Activated naive CD8-positive, alpha-beta T cell treated with anti-CD3 and anti-CD28 coated beads for 36 hours (primary cell): ENCODE data around the gene SLC7A5. TPM values are rescaled to one million over a fixed set of nuclear protein-coding genes. Genes with fewer than 3 reads are reported as not detected.
"Not testable (repeated sequence)": the region's sequence is repeated elsewhere in the genome, so short reads cannot be mapped to it uniquely, and the experiment has no call there.

Source experiments
- DNase-seq: peaks from one replicate; pipeline ENCODE4 v3.0.0; 2021
- H3K27ac Mint-ChIP-seq: one replicate; pipeline ENCODE4 v1.8.0; 2022; ENCODE audit warnings: mild to moderate bottlenecking, moderate library complexity, mixed read lengths
- H3K27me3 Mint-ChIP-seq: one replicate; pipeline ENCODE4 v1.8.0; 2022; ENCODE audit warnings: mild to moderate bottlenecking, mixed read lengths
- H3K36me3 Mint-ChIP-seq: one replicate; pipeline ENCODE4 v1.8.0; 2021; ENCODE audit warnings: mild to moderate bottlenecking, mixed read lengths
- H3K4me1 Mint-ChIP-seq: one replicate; pipeline ENCODE4 v1.8.0; 2021; ENCODE audit warnings: mixed read lengths
- H3K4me3 Mint-ChIP-seq: one replicate; pipeline ENCODE4 v1.8.0; 2022; ENCODE audit warnings: mild to moderate bottlenecking, moderate library complexity, mixed read lengths
- H3K9me3 Mint-ChIP-seq: one replicate; pipeline ENCODE4 v1.8.0; 2022; ENCODE audit warnings: mixed read lengths
- total RNA-seq, 2 experiments: library from RNA; stranded (reverse); gene quantifications; one replicate each; pipeline ENCODE4 v1.2.3, GENCODE V29; 2021

Gene SLC7A5
- 100 to 1,000 TPM; 298 to 301 TPM for total RNA-seq

- Mint-ChIP-seq H3K4me1 (peaks cover 50% of the 10 kb centered on the region), H3K4me3 (peak within 1 kb of the TSS; percentile 92), H3K36me3 (peaks cover 41% of the 10 kb centered on the region), H3K27ac (peak within 1 kb of the TSS; percentile 98)
- H3K9me3 Mint-ChIP-seq, H3K27me3 Mint-ChIP-seq: not testable (repeated sequence)
- DNase-seq, result peak; percentile 92
These were observed at the start of gene SLC7A5 for GRCh38 chr16:87869061-87869878. SLC7A5 (minus strand) TSS chr16:87869507; CDS start chr16:87869422, 85 bp downstream.

GRCh38 chr16:87918338-87918737 lies 49.0 kb upstream of the SLC7A5 start:
- H3K9me3 Mint-ChIP-seq, result no peaks in the 10 kb centered on the region
- no peaks in the 10 kb centered on the region for H3K4me1 Mint-ChIP-seq
- no peak overlapping the region for H3K27ac Mint-ChIP-seq
- H3K27me3 Mint-ChIP-seq, result no peaks in the 10 kb centered on the region
- DNase-seq, result no peak
- no peaks in the 10 kb centered on the region for H3K36me3 Mint-ChIP-seq
- H3K4me3 Mint-ChIP-seq, result no peak overlapping the region

GRCh38 chr16:87917503-87917902 lies 48.2 kb upstream of the SLC7A5 start:
- Mint-ChIP-seq H3K36me3 (no peaks in the 10 kb centered on the region), H3K4me3 (no peak overlapping the region), H3K4me1 (peaks cover 1% of the 10 kb centered on the region), H3K9me3 (no peaks in the 10 kb centered on the region), H3K27ac (no peak overlapping the region), H3K27me3 (peaks cover 2% of the 10 kb centered on the region)
- no peak for DNase-seq

GRCh38 chr16:87914812-87915211 lies 45.5 kb upstream of the SLC7A5 start:
- DNase-seq, result no peak
- no peaks in the 10 kb centered on the region for H3K36me3 Mint-ChIP-seq
- H3K4me3 Mint-ChIP-seq, result no peak overlapping the region
- no peaks in the 10 kb centered on the region for H3K9me3 Mint-ChIP-seq
- peaks cover 3% of the 10 kb centered on the region for H3K4me1 Mint-ChIP-seq
- peaks cover 4% of the 10 kb centered on the region for H3K27me3 Mint-ChIP-seq
- no peak overlapping the region for H3K27ac Mint-ChIP-seq

- DNase-seq, H3K9me3 Mint-ChIP-seq, H3K27ac Mint-ChIP-seq, H3K27me3 Mint-ChIP-seq, H3K36me3 Mint-ChIP-seq, H3K4me3 Mint-ChIP-seq, H3K4me1 Mint-ChIP-seq: not testable (repeated sequence)
These were observed 44.9 kb upstream of the SLC7A5 start for GRCh38 chr16:87914021-87914725.

GRCh38 chr16:87912691-87913090 lies 43.4 kb upstream of the SLC7A5 start:
- DNase-seq, H3K36me3 Mint-ChIP-seq, H3K9me3 Mint-ChIP-seq, H3K27ac Mint-ChIP-seq, H3K4me1 Mint-ChIP-seq, H3K27me3 Mint-ChIP-seq, H3K4me3 Mint-ChIP-seq: not testable (repeated sequence)

- H3K9me3 Mint-ChIP-seq, H3K4me3 Mint-ChIP-seq, H3K27ac Mint-ChIP-seq, DNase-seq, H3K27me3 Mint-ChIP-seq, H3K36me3 Mint-ChIP-seq: not testable (repeated sequence)
- H3K4me1 Mint-ChIP-seq, result peaks cover 12% of the 10 kb centered on the region
These were observed 41.9 kb upstream of the SLC7A5 start for GRCh38 chr16:87911106-87911763.

- not testable (repeated sequence) for H3K27me3 Mint-ChIP-seq, H3K36me3 Mint-ChIP-seq, H3K4me3 Mint-ChIP-seq, H3K9me3 Mint-ChIP-seq
- Mint-ChIP-seq H3K27ac (peak overlapping the region; percentile 76), H3K4me1 (peaks cover 16% of the 10 kb centered on the region)
- DNase-seq, result peak; percentile 86
These were observed 40.1 kb upstream of the SLC7A5 start for GRCh38 chr16:87909203-87909935.

- H3K9me3 Mint-ChIP-seq, H3K27me3 Mint-ChIP-seq, H3K36me3 Mint-ChIP-seq, H3K4me3 Mint-ChIP-seq, H3K27ac Mint-ChIP-seq, DNase-seq: not testable (repeated sequence)
- H3K4me1 Mint-ChIP-seq, result peaks cover 25% of the 10 kb centered on the region
These were observed 38.8 kb upstream of the SLC7A5 start for GRCh38 chr16:87908101-87908500.

GRCh38 chr16:87905521-87905920 lies 36.2 kb upstream of the SLC7A5 start:
- H3K36me3 Mint-ChIP-seq, H3K27me3 Mint-ChIP-seq, H3K4me3 Mint-ChIP-seq, H3K9me3 Mint-ChIP-seq, DNase-seq, H3K27ac Mint-ChIP-seq: not testable (repeated sequence)
- peaks cover 24% of the 10 kb centered on the region for H3K4me1 Mint-ChIP-seq

GRCh38 chr16:87904963-87905362 lies 35.7 kb upstream of the SLC7A5 start:
- H3K27ac Mint-ChIP-seq, H3K36me3 Mint-ChIP-seq, H3K27me3 Mint-ChIP-seq, H3K4me3 Mint-ChIP-seq, H3K9me3 Mint-ChIP-seq, DNase-seq: not testable (repeated sequence)
- peaks cover 27% of the 10 kb centered on the region for H3K4me1 Mint-ChIP-seq

- H3K9me3 Mint-ChIP-seq, H3K36me3 Mint-ChIP-seq, H3K27me3 Mint-ChIP-seq, H3K4me3 Mint-ChIP-seq, DNase-seq: not testable (repeated sequence)
- Mint-ChIP-seq H3K27ac (peak overlapping the region; percentile 38), H3K4me1 (peaks cover 48% of the 10 kb centered on the region)
These were observed 31.2 kb upstream of the SLC7A5 start for GRCh38 chr16:87900489-87900888.

- no peaks in the 10 kb centered on the region for H3K36me3 Mint-ChIP-seq
- H3K27me3 Mint-ChIP-seq, result peaks cover 3% of the 10 kb centered on the region
- H3K4me3 Mint-ChIP-seq, result peak overlapping the region; percentile 75
- peaks cover 47% of the 10 kb centered on the region for H3K4me1 Mint-ChIP-seq
- peak overlapping the region; percentile 100 for H3K27ac Mint-ChIP-seq
- DNase-seq, result peak; percentile 68
- H3K9me3 Mint-ChIP-seq, result no peaks in the 10 kb centered on the region
These were observed 28.5 kb upstream of the SLC7A5 start for GRCh38 chr16:87897521-87898505.

- not testable (repeated sequence) for H3K36me3 Mint-ChIP-seq, H3K27me3 Mint-ChIP-seq, DNase-seq, H3K9me3 Mint-ChIP-seq
- H3K4me3 Mint-ChIP-seq, result peak overlapping the region; percentile 75
- peak overlapping the region; percentile 100 for H3K27ac Mint-ChIP-seq
- H3K4me1 Mint-ChIP-seq, result peaks cover 45% of the 10 kb centered on the region
These were observed 27.7 kb upstream of the SLC7A5 start for GRCh38 chr16:87896924-87897520.
